ENCODE data around the gene F12. TPM values are rescaled to one million over a fixed set of nuclear protein-coding genes. Genes with fewer than 3 reads are reported as not detected.

The F12 gene
- total RNA-seq, 1 experiment from 2014 or later = 10.0 TPM

- H3K27ac Mint-ChIP-seq = no peak overlapping the region
- DNase-seq (ENCODE audit: low spot score) = peak; percentile 62
- peak; percentile 24 for ATAC-seq
- peaks cover 48% of the 10 kb centered on the region for H3K4me1 Mint-ChIP-seq
- POLR2A ChIA-PET = interaction anchor here (0.6 to 5.8 kb wide), 14 partner anchors 8 to 316 kb away, joined by 3 to 38 read pairs (median 4); partner anchors contain the start of genes DDX41, GRK6, NSD1 and PDLIM7
- peaks cover 43% of the 10 kb centered on the region for H3K27me3 Mint-ChIP-seq (ENCODE audit: low read depth)
- H3K9me3 Mint-ChIP-seq = no peaks in the 10 kb centered on the region
- CTCF ChIA-PET = interaction anchor here (0.8 to 15.8 kb wide), 20 partner anchors 7 to 313 kb away, joined by 3 to 171 read pairs (median 6); partner anchors contain the start of genes GRK6, MXD3 and SLC34A1
- peak overlapping the region; percentile 60 for H3K4me3 Mint-ChIP-seq
- H3K36me3 Mint-ChIP-seq = no peaks in the 10 kb centered on the region
- TF ChIP-seq USF2 (CRISPR knock-in tag; IDR thresholded peaks at IDR 0.05) (peak; percentile 48), GRHL2 (CRISPR knock-in tag; IDR thresholded peaks at IDR 0.05; ENCODE audit: insufficient replicate concordance, severe bottlenecking) (no peak), ZNF423 (CRISPR knock-in tag; IDR thresholded peaks at IDR 0.05) (0 out of 2 replicates have a peak, but pooled peaks have one; percentile 17), TEAD4 (CRISPR knock-in tag; IDR thresholded peaks at IDR 0.05) (no peak), NFE2L1 (CRISPR knock-in tag; IDR thresholded peaks at IDR 0.05) (peak; percentile 41; the same call in 1 of the 2 replicates), E2F4 (CRISPR knock-in tag; IDR thresholded peaks at IDR 0.05; ENCODE audit: borderline replicate concordance, low read depth) (peak; percentile 10; the same call in 1 of the 2 replicates), ZNF416 (CRISPR knock-in tag; IDR thresholded peaks at IDR 0.05) (no peak; the same call in 1 of the 2 replicates), JAZF1 (CRISPR knock-in tag; IDR thresholded peaks at IDR 0.05) (no peak), PRDM15 (CRISPR knock-in tag; IDR thresholded peaks at IDR 0.05) (no peak), CREB1 (CRISPR knock-in tag; IDR thresholded peaks at IDR 0.05) (no peak), ESRRA (CRISPR knock-in tag; IDR thresholded peaks at IDR 0.05; ENCODE audit: borderline replicate concordance) (0 out of 2 replicates have a peak, but pooled peaks have one; percentile 44), ETV6 (CRISPR knock-in tag; IDR thresholded peaks at IDR 0.05) (peak; percentile 62; the same call in 1 of the 2 replicates), ARID4B (CRISPR knock-in tag; IDR thresholded peaks at IDR 0.05; ENCODE audit: borderline replicate concordance) (no peak; the same call in 1 of the 2 replicates), FOXK1 (CRISPR knock-in tag; IDR thresholded peaks at IDR 0.05) (peak; percentile 53)
- TF ChIP-seq, protein P1, sequence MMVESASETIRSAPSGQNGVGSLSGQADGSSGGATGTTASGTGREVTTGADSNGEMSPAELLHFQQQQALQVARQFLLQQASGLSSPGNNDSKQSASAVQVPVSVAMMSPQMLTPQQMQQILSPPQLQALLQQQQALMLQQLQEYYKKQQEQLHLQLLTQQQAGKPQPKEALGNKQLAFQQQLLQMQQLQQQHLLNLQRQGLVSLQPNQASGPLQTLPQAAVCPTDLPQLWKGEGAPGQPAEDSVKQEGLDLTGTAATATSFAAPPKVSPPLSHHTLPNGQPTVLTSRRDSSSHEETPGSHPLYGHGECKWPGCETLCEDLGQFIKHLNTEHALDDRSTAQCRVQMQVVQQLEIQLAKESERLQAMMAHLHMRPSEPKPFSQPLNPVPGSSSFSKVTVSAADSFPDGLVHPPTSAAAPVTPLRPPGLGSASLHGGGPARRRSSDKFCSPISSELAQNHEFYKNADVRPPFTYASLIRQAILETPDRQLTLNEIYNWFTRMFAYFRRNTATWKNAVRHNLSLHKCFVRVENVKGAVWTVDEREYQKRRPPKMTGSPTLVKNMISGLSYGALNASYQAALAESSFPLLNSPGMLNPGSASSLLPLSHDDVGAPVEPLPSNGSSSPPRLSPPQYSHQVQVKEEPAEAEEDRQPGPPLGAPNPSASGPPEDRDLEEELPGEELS (CRISPR knock-in tag; IDR thresholded peaks at IDR 0.05) = peak; percentile 77; the same call in 1 of the 2 replicates
- TF ChIP-seq, protein P2, sequence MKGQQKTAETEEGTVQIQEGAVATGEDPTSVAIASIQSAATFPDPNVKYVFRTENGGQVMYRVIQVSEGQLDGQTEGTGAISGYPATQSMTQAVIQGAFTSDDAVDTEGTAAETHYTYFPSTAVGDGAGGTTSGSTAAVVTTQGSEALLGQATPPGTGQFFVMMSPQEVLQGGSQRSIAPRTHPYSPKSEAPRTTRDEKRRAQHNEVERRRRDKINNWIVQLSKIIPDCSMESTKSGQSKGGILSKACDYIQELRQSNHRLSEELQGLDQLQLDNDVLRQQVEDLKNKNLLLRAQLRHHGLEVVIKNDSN (CRISPR knock-in tag; IDR thresholded peaks at IDR 0.05) = 0 out of 2 replicates have a peak, but pooled peaks have one; percentile 9
- TF ChIP-seq, protein P3, sequence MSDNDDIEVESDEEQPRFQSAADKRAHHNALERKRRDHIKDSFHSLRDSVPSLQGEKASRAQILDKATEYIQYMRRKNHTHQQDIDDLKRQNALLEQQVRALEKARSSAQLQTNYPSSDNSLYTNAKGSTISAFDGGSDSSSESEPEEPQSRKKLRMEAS (CRISPR knock-in tag; IDR thresholded peaks at IDR 0.05) = peak; percentile 88
- TF ChIP-seq, protein P4, sequence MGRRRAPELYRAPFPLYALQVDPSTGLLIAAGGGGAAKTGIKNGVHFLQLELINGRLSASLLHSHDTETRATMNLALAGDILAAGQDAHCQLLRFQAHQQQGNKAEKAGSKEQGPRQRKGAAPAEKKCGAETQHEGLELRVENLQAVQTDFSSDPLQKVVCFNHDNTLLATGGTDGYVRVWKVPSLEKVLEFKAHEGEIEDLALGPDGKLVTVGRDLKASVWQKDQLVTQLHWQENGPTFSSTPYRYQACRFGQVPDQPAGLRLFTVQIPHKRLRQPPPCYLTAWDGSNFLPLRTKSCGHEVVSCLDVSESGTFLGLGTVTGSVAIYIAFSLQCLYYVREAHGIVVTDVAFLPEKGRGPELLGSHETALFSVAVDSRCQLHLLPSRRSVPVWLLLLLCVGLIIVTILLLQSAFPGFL (CRISPR knock-in tag; IDR thresholded peaks at IDR 0.05; ENCODE audit: borderline replicate concordance) = no peak
These were observed 38.4 kb upstream of the F12 start for GRCh38 chr5:177447611-177448243.

Data from WTC11 (cell line).